HFFc6 (cell line): Measurements from ENCODE around the gene PHLDB2. TPM values are rescaled to one million over a fixed set of nuclear protein-coding genes. Genes with fewer than 3 reads are reported as not detected.

Experiments
- DNase-seq: peaks from one replicate; pipeline ENCODE4 v3.0.0-alpha.2; 2018
- H3K27ac Mint-ChIP-seq: 2 replicates; pipeline ENCODE4 v1.8.0; 2020; ENCODE audit warnings: mild to moderate bottlenecking, mixed read lengths
- H3K27me3 Mint-ChIP-seq: 2 replicates; pipeline ENCODE4 v1.8.0; 2021; ENCODE audit warnings: mild to moderate bottlenecking, moderate library complexity, mixed read lengths; ENCODE audit not compliant: insufficient read depth
- H3K36me3 Mint-ChIP-seq: 2 replicates; pipeline ENCODE4 v1.8.0; 2021; ENCODE audit warnings: low read depth, mixed read lengths
- H3K4me1 Mint-ChIP-seq: 2 replicates; pipeline ENCODE4 v1.8.0; 2020; ENCODE audit warnings: low read depth, mixed read lengths
- H3K4me3 Mint-ChIP-seq: 2 replicates; pipeline ENCODE4 v1.8.0; 2020; ENCODE audit warnings: mild to moderate bottlenecking, moderate library complexity, mixed read lengths
- H3K9me3 Mint-ChIP-seq: 2 replicates; pipeline ENCODE4 v1.8.0; 2020; ENCODE audit warnings: mild to moderate bottlenecking, mixed read lengths
- CTCF ChIP-seq: fragments of 200-600 bp; sonication (generic); IDR thresholded peaks from 2 replicates; pipeline ENCODE4 v1.5.0; 2021; ENCODE audit warnings: antibody characterized with exemption, mild to moderate bottlenecking
- total RNA-seq, 6 experiments: library from RNA; stranded (reverse); fragmentation: NEBNext Ultra II Directional; extraction: Animal tissue kit (Norgen Biotek cat#: 25700); gene quantifications; 2 replicates in 1 of 6; 3 replicates in 5 of 6; pipeline ENCODE4 v1.2.3, GENCODE V29; 2021

PHLDB2 gene
- total RNA-seq, 6 experiments from 2014 or later: 35.4 to 55.9 (median 37.6) TPM

DNA sequence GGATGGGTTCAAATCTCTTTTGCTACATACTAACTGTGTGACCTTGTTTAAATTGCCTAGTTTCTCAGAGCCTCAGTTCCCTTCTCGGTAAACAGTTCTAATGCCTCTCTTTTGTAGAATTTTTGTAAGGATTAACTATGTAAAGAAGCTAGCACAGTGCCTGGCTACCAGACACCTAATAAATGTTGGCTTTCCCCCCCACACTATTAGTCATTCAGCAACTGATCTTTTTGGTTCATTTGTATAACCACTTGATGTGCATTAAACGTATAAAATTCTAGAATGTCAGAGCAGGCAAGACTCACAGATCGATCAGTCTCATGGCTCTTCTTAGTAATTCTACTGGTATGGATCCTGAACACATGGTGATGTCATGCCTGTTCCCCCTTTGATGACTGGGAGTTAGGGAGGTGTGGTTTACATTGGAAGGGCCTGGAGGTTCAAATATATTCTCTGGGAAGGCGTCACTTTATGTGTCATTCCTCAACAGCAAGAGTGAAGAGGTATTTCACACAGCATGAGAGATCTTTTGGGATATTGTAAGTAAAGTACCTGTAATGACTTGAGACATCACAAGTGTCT lies 146.1 kb downstream of the PHLDB2 start:
- peak; percentile 22 for DNase-seq
- Mint-ChIP-seq H3K36me3 (no peaks in the 10 kb centered on the region), H3K4me1 (peaks cover 70% of the 10 kb centered on the region), H3K27me3 (no peaks in the 10 kb centered on the region; the same call in 1 of the 2 replicates), H3K4me3 (no peak overlapping the region), H3K27ac (no peak overlapping the region; the same call in 1 of the 2 replicates), H3K9me3 (no peaks in the 10 kb centered on the region)
- TF ChIP-seq CTCF: no peak

GRCh38 chr3:112007633-112008032 lies 148.6 kb downstream of the PHLDB2 start:
- H3K4me1 Mint-ChIP-seq: peaks cover 54% of the 10 kb centered on the region
- peak; percentile 61 for DNase-seq
- no peaks in the 10 kb centered on the region for H3K9me3 Mint-ChIP-seq
- no peak for TF ChIP-seq CTCF
- peak overlapping the region; percentile 10; the same call in 1 of the 2 replicates for H3K27ac Mint-ChIP-seq
- H3K4me3 Mint-ChIP-seq: no peak overlapping the region
- H3K27me3 Mint-ChIP-seq: no peaks in the 10 kb centered on the region; the same call in 1 of the 2 replicates
- H3K36me3 Mint-ChIP-seq: no peaks in the 10 kb centered on the region

- no peak overlapping the region for H3K4me3 Mint-ChIP-seq
Observed at GRCh38 chr3:112009670-112010069, 150.6 kb downstream of the PHLDB2 start.

DNA sequence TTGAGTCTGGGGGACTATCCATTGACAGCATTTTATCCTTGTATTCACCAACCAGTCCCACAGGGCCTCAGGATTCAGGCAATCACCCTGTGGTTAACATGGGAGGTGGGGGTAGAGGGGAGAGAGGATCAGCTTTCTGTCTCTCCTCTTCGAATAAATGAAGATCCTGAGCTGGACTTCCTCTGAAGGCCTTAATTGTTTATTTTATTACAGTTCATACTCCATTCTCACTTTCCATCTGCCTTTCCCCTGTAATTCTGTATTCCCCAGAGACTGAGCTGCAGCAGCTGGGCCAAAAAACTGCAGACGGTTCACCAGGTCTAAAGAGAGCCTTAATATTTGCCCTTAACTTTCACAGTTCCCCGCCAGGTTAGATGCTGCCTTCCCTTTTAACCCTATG lies 151.6 kb downstream of the PHLDB2 start:
- Mint-ChIP-seq H3K27me3 (no peaks in the 10 kb centered on the region; the same call in 1 of the 2 replicates), H3K4me3 (no peak overlapping the region), H3K36me3 (no peaks in the 10 kb centered on the region), H3K4me1 (peaks cover 33% of the 10 kb centered on the region), H3K9me3 (no peaks in the 10 kb centered on the region), H3K27ac (no peak overlapping the region)
- no peak for TF ChIP-seq CTCF
- DNase-seq: no peak

More at GRCh38 chr3:112009670-112010069, 150.6 kb downstream of the PHLDB2 start:
- H3K4me1 Mint-ChIP-seq: peaks cover 42% of the 10 kb centered on the region
- no peak for DNase-seq
- H3K27ac Mint-ChIP-seq: no peak overlapping the region
- no peak for TF ChIP-seq CTCF
- no peaks in the 10 kb centered on the region; the same call in 1 of the 2 replicates for H3K27me3 Mint-ChIP-seq
- H3K9me3 Mint-ChIP-seq: no peaks in the 10 kb centered on the region
- no peaks in the 10 kb centered on the region for H3K36me3 Mint-ChIP-seq

GRCh38 chr3:112011376-112011940 lies 152.4 kb downstream of the PHLDB2 start:
- Mint-ChIP-seq H3K27me3 (no peaks in the 10 kb centered on the region; the same call in 1 of the 2 replicates), H3K36me3 (no peaks in the 10 kb centered on the region), H3K27ac (no peak overlapping the region), H3K9me3 (no peaks in the 10 kb centered on the region), H3K4me1 (peaks cover 33% of the 10 kb centered on the region), H3K4me3 (no peak overlapping the region)
- no peak for TF ChIP-seq CTCF
- no peak for DNase-seq
